Gastroesophageal sphincter (tissue), 3 donors: ENCODE measurements around the gene LPCAT1.

Experiments used
- EP300 ChIP-seq: sonication (generic); formaldehyde crosslinking; IDR thresholded peaks from one replicate; pipeline ENCODE4 v1.6.1; 2017; ENCODE audit warnings: antibody characterized with exemption, mild to moderate bottlenecking
- POLR2AphosphoS5 ChIP-seq: sonication (generic); formaldehyde crosslinking; IDR thresholded peaks from one replicate; pipeline ENCODE4 v1.6.1; 2017; ENCODE audit warnings: antibody characterized with exemption
- TF ChIP-seq, protein P1 (sequence below), 4 experiments: fragments of 200-600 bp in 2 of 4; fragments of 450-650 bp in 2 of 4; sonication (generic) in 1 of 4; IDR thresholded peaks; one replicate each; pipeline ENCODE4 v1.5.1; 2017 to 2019; ENCODE audit warnings: antibody characterized with exemption in 4 of 4, mild to moderate bottlenecking in 2 of 4, moderate library complexity in 2 of 4

DNA sequence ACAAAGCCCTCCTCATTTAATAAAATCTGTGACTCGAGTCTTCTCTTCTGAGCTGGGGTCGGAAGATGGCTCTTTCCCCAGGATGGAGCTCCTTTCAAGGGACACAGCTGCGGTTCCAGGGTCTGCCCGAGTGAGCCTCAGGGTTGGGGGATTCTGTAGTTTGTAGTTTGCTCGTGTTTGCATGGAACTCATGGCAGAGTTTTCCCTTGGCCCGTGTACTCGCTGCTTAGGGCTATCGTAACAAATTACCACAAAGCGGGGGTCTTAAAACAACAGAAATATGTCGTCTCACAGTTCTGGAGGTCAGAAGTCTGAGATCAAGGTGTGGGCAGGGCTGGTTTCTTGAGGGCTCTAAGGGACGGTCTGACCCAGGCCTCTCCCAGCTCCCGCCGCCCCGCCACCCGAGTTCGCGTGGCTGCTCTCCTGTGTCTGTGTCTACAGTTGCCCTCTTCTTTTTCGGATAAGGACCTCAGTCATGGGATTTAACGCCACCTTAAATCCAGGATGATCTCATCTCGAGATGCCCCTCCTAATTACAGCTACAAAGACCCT lies 13.9 kb upstream of the LPCAT1 start:
- TF ChIP-seq, protein P1, sequence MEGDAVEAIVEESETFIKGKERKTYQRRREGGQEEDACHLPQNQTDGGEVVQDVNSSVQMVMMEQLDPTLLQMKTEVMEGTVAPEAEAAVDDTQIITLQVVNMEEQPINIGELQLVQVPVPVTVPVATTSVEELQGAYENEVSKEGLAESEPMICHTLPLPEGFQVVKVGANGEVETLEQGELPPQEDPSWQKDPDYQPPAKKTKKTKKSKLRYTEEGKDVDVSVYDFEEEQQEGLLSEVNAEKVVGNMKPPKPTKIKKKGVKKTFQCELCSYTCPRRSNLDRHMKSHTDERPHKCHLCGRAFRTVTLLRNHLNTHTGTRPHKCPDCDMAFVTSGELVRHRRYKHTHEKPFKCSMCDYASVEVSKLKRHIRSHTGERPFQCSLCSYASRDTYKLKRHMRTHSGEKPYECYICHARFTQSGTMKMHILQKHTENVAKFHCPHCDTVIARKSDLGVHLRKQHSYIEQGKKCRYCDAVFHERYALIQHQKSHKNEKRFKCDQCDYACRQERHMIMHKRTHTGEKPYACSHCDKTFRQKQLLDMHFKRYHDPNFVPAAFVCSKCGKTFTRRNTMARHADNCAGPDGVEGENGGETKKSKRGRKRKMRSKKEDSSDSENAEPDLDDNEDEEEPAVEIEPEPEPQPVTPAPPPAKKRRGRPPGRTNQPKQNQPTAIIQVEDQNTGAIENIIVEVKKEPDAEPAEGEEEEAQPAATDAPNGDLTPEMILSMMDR (IDR thresholded peaks at IDR 0.05): no peak
- TF ChIP-seq EP300 (no peak), POLR2AphosphoS5 (no peak)
